NCI-H345 treated with DMSO at 0.1 percent for 48 hours (cell line): ENCODE measurements around the gene PSAP.

Experiments
- DNase-seq: peaks from one replicate; lab custom pipeline; 2025; ENCODE audit not compliant: unreplicated experiment; lab: John Stamatoyannopoulos, UW

The PSAP gene

DNA sequence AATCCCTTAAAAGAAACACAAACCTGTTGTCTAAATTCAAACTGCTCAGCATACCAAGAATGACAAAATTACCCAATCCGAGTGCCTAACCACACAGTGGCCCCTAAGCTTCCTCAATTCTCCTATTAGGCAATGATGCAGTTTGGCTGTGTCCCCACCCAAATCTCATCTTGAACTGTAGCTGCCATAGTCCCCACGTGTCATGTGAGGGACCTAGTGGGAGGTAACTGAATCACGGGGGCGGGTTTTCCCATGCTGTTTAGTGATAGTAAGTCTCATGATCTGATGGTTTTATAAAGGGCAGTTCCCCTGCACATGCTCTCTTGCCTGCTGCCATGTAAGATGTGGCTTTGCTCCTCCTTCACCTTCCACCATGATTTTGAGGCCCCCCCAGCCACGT, 21.9 kb downstream of the PSAP start:
- no peak for DNase-seq

DNA sequence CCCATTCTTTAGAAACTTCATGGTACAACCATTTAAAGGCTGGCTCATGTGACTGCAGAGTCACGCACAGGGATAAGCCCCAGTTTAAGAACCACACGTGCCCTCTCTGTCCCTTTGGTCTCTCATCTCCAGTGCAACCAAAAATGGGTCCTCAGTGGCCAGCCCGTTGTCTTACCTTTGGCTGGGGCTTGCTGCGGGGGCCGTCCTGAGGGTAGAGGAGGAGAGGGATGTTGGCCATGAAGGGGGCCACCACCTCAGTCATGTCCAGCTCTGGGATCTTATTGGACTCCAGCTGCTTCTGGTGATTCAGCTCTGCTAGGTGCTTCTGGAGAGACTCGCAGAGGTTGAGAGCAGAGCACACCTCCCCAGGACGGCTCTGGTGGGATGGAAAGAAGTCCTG, 22.3 kb downstream of the PSAP start:
- DNase-seq, result no peak

DNA sequence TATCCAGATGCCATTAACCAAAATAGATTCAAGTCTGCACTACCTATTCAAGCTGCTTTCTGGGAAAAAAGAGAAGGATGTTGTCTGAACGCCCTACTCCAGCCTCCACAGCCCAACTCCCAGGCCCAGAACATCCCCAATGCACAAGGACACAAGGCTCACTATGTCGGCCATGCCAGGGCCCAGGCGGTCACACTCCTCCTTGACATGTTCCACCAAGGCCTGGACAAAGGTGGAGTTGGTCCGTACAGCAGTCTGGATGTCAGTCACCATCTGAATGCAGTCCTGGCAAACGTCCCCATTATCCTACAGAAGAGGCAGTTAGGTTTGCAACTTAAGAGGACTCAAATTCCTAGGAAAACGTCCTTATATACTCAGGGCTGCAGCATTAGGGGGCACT, 23.2 kb downstream of the PSAP start:
- no peak for DNase-seq

DNA sequence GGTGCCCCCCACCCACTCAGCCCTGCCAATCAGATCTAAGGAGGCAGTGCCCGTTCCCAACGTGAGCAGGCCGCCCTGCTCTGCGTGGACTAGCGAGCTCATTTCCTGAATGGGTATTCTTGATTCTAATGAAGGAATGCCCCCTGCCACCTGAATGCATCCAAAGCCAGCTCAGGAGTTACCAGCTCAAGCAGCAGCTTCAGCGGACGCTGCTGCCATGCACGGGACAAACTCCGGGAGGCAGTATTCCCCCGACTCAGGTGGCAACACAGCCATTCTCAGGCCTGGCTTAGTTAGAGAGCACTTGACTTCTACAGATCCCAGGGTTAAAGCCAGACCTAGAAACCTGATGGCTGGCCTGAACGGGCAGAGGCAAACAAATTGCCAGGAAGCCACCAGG, 25.8 kb downstream of the PSAP start:
- no peak for DNase-seq

DNA sequence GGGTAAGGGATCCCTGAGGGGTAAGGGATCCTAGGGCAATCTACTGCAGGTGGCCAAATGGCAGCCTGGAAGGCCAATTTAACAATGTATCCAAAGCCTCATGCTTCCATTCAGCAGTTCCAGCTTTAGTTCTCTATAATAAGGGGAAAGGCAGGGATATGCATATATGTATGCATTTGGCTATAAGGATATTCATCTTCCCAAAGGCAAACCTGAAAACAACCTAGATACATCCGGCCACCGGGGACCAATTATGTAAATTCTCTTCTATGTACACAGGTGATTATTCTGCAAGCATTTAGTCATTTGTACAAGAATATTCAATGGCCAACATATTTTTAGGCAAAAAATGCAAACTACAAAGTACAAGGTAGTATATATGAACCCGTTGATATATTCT, 26.7 kb downstream of the PSAP start:
- no peak for DNase-seq

DNA sequence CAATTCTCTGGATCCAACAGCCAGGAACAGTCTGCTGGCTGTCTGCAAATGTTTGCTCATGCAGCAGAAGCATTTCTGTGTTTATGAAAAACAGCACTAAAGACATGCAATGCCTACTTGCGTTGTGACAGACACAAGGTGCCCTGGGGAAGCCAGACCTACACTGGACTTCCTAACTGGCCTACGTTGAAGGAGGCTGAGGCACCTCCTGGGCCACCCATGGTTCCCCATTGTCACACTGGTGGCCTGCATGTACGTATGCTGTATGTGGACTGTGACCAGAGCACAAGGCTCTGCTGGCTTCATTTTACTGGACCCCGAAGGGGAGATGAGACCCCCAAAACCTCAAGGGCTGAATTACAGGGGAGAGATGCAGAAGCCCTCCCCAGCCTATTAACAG, 27.7 kb downstream of the PSAP start:
- DNase-seq, result no peak

DNA sequence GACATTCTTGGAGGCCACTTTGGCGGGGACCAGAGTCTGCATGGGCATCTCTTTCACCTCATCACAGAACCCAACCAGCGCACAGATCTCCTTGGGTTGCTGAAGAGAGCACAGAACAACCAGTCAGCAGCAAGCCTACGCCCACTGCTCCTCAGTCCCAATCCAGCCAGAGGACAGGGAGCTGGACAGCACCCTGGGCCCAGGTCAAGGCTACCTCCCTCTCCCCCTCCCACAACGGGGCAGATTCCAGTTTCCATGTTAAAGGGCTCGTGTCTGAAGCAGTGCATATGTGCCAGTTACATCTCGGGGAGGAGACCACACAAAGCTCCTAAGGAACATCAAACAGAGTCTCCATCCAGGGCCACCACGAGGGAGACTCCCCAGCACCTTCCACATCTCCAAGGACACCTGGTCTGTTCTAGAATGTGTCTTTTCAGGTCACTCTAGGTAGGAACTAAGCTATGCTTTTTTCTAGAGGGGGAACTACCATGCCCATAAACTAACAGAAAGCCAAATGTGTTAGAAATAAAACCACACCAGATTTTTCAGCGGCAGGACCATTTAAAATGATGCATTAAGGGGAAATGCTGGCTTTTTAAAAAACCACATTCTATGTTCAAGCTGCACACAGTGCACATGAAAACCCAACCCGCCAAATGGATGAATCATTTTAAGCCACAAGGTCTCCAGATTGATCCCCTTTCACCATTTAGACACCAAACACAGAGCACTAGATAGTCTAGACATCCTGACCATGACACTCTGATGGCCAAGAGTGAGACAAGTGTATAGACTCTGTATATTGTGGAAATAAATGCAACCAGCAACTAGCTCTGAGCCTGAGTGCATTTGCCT, 28.9 kb downstream of the PSAP start:
- no peak for DNase-seq

DNA sequence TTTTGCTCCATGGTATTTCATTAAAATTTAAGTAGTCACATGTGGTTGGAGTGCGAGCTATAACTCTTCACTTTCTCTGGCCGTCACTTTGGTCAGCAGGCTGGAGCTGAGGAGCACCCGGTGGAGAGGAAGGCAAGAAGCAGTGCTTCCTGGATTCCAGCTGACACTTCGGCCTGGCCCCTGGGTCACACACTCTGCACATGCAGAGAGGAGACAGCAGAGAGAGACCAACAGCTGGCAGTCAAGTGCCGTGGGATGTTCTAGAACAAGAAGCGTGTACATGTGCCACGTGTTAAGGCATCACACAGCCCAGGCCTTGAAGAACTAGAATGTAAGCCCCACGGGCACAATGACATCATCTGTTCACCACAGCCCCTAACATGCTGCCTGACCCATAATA, 30.1 kb downstream of the PSAP start:
- no peak for DNase-seq

DNA sequence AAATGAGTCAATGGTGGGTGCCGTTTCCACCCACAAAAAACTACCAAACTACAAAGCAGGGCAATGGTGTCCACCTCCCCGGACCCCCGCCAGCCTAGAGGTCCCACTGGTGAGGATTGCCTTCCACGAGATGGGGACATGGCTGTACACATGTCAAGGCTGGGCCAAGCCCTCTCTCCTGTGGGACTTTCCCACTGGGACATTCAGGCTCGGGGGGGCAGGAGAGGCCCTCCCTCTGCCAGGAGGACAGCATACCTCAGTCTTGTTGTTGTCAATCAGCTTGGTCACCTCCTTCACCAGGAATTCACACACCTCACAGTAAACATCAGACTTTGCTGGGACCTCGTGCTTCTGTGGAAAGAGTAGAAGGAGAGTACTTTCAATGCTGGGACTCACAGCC, 31.1 kb downstream of the PSAP start:
- DNase-seq, result no peak

DNA sequence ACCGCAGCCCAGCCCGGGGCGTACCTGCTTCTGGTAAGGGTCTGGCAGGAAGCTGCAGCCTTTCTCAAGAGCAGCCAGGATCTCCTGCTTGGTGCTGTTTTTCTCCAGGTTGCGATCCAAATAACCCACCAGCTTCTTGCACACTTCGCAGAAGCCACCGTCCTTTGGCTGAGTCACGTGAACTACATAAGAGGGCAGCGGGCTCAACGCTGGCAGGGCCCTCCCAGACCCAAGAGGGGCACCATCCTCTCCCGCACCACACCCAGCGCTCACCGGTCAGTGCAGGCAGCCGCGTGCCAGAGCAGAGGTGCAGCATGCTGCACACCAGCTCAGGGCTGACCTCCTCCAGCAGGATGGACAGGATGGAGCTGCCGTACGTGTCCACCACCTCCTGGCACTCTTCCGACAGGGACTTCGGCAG, 31.6 kb downstream of the PSAP start:
- no peak for DNase-seq

DNA sequence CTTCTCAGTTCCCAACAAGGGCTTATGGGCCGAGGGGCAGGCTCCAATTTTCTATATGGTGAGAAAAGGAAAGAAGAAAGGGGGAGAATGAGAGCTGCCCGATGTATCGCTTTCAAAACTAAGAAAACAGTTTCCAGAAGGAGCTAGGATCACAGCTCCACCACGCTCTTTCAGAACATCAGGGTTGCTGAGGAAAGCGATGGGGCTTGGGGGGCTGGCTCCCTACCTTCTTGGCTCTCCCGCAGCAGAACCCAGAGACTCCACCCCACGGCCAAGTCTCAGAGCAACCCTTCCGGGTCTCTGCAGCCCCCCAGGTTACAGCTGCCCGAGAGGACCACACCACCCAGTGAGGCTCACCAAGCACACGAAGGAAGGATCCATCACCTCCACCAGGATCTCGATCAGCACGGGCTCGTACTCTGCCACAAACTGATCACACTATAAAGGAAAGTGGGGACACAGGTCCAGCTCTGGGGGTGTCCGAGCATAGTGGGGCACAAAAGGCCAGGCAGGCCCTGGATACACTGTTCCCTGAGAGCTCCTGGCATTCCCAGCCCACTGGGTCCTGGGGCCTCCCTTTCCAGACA, 32.3 kb downstream of the PSAP start:
- no peak for DNase-seq

DNA sequence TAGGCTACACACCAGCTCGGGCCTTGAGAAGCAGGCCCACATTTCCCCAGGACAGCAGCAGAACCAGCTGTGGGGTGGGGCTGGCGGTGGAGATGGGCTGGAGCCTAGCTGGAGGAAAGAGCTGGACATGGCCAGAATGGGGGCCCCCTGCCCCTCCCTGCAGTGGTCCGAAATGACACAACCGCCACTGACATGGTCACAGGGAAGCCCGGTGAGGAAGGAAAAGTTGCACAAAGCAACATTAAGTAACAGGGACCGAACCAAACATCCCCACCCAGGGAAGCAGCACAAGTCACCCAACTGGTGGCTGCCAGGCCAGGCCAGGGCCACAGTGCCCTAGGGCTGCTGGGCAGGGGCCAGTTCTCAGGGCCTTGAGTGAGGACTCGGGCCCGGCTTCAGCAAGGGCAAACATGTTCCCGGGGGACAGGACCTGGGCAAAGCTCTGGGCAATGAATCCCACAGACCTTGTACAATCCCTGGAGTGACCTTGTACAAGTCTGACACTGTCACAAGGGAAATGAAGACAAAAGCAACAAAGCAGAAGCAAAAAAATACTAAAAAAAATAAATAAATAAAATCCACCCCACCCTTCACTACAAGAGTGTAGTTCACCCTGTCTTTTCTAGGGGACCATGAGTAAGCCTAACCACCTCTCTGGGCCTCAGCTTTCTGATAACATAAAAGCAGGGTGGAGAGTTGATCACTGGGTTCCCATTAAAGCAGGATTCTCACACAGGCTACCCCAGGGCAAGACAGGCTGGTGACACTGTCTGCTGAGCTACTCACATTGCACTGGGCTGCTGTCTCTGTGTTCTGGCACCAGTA, 33.0 kb downstream of the PSAP start:
- DNase-seq, result no peak

DNA sequence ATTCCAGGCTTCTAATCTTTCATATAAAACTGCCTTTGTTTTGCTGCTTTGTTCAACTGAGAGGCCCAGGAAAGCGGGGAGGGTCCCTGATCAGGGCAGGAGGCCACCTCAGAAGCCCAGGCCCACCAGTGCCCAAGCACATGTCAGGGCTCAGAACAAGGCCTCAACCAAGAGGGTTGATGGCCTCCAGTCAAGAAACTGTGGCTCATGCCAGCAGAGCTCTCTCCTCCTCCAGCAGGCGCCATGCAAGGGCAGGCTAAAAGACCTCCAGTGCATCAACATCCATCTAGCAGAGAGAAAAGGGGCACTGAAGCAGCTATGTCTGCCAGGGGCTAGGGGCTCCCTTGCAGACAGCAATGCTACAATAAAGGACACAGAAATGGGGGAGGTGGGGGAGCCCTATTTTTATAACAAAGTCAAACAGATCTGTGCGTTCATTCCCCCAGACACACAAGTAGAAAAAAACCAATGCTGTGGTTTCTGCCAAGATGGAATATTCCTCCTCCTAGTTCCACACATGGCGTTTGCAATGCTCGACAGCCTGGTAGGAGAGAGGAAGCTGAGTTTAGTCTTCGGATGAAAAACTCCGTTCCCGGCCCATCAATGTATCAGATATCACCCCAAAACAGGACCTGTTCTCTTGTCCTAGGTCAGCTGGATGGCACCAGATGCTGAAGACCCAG, 34.0 kb downstream of the PSAP start:
- no peak for DNase-seq

DNA sequence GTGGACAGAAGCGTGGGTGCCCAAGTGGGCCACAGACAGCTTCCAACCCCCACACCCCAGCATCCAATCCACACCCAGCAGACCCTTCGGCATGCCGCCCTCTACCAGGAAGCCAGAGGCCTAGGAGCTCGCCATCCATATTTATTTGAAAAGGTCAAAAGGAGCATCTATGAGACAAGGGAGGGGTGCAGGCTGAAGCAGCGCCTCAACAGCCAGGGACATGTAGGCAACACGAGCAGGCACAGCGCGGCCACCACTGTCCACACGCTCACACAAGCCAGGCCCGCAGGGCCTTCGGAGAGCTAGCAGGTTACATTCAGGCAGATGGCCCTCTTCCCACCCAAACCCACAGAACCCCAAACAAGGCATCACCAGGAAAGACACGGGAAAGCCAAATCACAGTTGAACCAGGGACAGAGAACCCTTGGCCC, 34.6 kb downstream of the PSAP start:
- no peak for DNase-seq

DNA sequence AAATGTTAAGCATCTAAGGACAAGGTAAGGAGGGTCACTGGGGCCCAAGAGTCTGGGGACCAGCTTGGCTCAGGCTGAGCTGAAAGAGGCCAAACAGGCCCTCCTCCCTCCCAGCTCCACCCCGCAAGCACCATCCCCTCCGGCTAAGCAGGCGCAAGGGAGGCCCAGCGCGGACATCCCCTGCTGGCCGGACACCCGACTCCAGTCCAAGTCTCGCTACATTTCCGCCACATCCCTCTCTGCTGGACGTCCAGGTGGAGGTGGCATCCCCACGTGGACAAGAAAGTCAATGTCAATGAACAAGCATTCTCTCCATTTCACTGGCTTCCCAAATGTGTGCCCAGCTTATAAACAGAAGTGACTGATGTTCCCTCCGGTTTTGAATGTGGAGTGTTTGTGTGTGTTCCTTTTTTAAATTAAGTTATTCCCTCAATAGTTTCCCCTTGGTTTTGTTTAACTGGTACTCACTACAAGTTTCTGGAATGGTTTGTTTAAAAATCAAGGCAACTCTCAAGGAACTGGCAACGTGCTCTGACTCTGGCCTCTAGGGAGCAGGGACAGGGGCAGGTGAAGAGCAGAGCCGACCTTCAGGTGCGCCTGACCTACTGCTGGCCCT, 35.4 kb downstream of the PSAP start:
- DNase-seq, result no peak

DNA sequence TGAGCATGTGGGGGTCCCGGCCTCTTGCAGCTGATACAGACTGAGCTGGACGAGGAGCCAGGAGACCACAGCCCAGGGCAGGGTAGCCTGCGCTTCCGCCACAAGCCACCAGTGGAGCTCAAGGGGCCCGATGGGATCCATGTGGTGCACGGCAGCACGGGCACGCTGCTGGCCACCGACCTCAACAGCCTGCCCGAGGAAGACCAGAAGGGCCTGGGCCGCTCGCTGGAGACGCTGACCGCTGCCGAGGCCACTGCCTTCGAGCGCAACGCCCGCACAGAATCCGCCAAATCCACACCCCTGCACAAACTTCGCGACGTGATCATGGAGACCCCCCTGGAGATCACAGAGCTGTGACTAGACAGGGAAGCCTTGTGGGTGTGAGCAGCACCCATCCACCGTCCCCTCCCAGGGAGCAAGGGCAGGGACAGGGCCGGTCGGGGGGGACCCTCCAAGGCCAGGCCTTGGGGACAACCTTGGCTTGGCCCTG, 36.1 kb downstream of the PSAP start:
- DNase-seq, result no peak

DNA sequence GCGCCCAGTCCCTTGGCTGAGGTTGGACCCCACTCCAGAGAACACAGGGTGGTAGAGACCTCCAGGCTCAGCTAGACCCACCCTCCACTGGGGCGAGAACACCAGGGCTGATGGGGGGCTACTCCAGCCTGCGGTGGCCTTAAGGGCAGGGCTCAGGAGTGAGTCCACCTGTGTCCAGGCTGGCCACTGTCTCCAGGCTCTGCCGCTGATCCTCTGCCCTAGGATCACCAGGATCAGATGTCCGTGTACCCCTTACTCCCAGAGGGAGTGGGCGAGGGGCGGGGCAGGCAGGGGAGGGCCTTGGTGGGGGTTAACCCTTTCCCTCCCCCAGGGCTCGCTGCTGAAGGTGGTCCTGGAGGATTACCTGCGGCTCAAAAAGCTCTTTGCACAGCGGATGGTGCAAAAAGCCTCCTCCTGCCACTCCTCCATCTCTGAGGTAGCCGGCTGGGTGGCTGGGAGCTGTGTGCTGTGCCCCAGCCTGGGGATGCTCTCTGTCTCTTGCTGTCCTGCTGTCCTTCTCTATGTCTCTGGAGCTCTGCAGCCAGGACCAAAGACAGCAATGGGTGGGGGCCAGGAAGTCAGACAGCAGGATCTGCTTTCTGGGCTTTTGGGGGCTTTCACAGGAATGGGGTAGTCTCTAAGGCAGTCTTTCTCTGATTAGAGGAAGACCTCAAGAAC, 38.0 kb downstream of the PSAP start:
- no peak for DNase-seq

DNA sequence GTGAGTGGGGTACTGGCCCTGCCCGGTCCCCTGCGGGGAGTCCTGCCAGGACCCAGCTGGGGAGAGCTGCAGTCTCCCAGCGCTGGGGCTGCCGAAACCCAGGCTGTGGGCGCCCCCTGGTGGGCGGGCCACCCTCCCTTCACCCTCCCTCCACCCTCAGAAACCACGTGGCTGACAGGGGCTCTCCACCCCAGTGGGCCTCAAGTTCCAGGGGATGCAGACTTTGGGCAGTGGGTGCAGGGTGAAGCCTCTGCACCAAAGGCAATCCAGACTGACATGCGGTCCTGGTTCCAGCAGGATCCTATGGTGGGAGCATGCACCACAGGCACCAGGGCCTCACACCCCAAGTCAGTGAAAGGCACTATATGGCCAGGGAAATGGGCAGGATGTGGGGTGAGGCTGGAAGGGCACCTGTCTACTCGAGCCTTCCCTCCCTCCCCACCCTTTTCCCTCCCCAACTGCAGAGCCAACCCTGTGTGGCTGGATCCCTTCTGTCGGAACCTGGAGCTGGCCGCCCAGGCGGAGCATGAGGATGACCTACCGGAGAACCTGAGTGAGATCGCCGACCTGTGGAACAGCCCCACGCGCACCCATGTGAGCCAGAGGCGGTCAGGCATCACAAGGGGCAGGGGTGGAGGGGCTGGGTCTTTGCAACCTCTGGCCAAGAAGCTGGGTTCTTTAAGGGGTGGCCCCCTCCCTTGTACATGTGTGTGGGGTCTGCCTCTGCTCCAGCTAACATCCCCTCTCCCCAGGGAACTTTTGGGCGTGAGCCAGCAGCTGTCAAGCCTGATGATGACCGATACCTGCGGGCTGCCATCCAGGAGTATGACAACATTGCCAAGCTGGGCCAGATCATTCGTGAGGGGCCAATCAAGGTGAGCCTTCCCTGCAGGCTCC, 38.8 kb downstream of the PSAP start:
- no peak for DNase-seq

DNA sequence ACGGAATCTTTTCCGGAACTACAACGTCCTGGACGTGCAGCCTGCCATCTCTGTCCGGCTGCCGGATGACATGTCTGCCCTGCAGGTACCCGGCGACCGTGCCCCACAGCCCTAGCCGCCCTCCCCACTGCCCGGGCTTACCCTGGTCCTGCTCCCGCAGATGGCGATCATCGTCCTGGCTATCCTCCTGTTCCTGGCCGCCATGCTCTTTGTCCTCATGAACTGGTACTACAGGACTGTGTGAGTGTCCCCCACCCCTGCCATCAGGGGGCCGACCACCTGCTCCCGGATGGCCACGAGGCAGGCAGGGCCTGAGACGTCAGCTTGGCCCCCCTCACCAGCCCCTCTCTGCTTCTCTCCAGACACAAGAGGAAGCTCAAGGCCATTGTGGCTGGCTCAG, 39.7 kb downstream of the PSAP start:
- no peak for DNase-seq
